ENCODE measurements around the gene CCDC102A. TPM values are rescaled to one million over a fixed set of nuclear protein-coding genes. Genes with fewer than 3 reads are reported as not detected.

CCDC102A gene
- total RNA-seq, 6 donors from 2014 or later, result 8.2 to 41.9 (median 16.5) TPM

GRCh38 chr16:57567691-57568090 lies 31.3 kb upstream of the CCDC102A start:
- TF ChIP-seq EP300 (IDR thresholded peaks at IDR 0.05) (no peak), CTCF (IDR thresholded peaks at IDR 0.05) (no peak), POLR2AphosphoS5 (IDR thresholded peaks at IDR 0.05) (no peak), POLR2A (IDR thresholded peaks at IDR 0.05) (no peak)
- H3K4me1 ChIP-seq, result no peaks in the 10 kb centered on the region
- no peak overlapping the region for H3K4me3 ChIP-seq
- 91 to 96% methylated on average over 17 to 18 of the region's 18 CpGs for WGBS, 2 donors
- ATAC-seq (ENCODE audit: low FRiP score in 2 of 2), result no peak
- no peaks in the 10 kb centered on the region for H3K27me3 ChIP-seq
- H3K36me3 ChIP-seq, result no peaks in the 10 kb centered on the region
- no peaks in the 10 kb centered on the region for H3K9me3 ChIP-seq
- peak in 1 of 2 donors; percentile 64 for DNase-seq
- no peak overlapping the region for H3K27ac ChIP-seq

DNA sequence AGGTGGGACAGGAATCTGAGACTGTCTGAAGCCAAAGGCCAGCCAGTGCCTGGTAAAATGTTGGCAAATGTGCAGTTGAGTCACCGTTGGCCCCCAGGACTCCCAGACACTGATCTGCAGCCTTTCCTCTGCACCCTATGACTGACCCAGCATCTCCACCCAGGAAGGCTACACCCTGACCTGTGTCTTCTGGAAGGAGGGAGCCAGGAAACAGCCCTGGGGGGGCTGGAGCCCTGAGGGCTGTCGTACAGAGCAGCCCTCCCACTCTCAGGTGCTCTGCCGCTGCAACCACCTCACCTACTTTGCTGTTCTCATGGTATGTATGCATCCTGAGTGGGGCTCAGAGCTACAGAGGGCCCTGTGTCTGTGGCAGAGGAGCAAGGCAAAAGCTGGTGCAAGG lies 30.1 kb upstream of the CCDC102A start:
- H3K9me3 ChIP-seq, result no peaks in the 10 kb centered on the region
- 77 to 100% methylated on average over 1 to 3 of the region's 3 CpGs for WGBS, 2 donors
- H3K36me3 ChIP-seq, result no peaks in the 10 kb centered on the region
- no peaks in the 10 kb centered on the region for H3K27me3 ChIP-seq
- no peaks in the 10 kb centered on the region for H3K4me1 ChIP-seq
- TF ChIP-seq POLR2AphosphoS5 (IDR thresholded peaks at IDR 0.05), result no peak
- TF ChIP-seq EP300 (IDR thresholded peaks at IDR 0.05), result no peak
- TF ChIP-seq POLR2A (IDR thresholded peaks at IDR 0.05), result no peak
- no peak for TF ChIP-seq CTCF (IDR thresholded peaks at IDR 0.05)
- ATAC-seq (ENCODE audit: low FRiP score in 2 of 2) (no peak), DNase-seq (no peak)
- H3K4me3 ChIP-seq, result no peak overlapping the region
- no peak overlapping the region for H3K27ac ChIP-seq

GRCh38 chr16:57565461-57565860 lies 29.1 kb upstream of the CCDC102A start:
- DNase-seq, result no peak
- Histone ChIP-seq H3K27me3 (no peaks in the 10 kb centered on the region), H3K36me3 (no peaks in the 10 kb centered on the region), H3K9me3 (peaks cover 0 to under 1% (median 0%) of the 10 kb centered on the region in 4 donors), H3K4me3 (no peak overlapping the region), H3K27ac (no peak overlapping the region), H3K4me1 (no peaks in the 10 kb centered on the region)
- 76 to 84% methylated on average over 3 of the region's 3 CpGs for WGBS, 2 donors
- TF ChIP-seq POLR2A (IDR thresholded peaks at IDR 0.05), result no peak
- no peak for ATAC-seq (ENCODE audit: low FRiP score in 2 of 2)

- ATAC-seq (ENCODE audit: low FRiP score in 2 of 2) (no peak), DNase-seq (no peak)
- no peak overlapping the region for H3K27ac ChIP-seq
- no peak for TF ChIP-seq CTCF (IDR thresholded peaks at IDR 0.05)
- TF ChIP-seq EP300 (IDR thresholded peaks at IDR 0.05), result no peak
- TF ChIP-seq POLR2A (IDR thresholded peaks at IDR 0.05), result no peak
- TF ChIP-seq POLR2AphosphoS5 (IDR thresholded peaks at IDR 0.05), result no peak
- H3K4me3 ChIP-seq, result no peak overlapping the region
- H3K36me3 ChIP-seq, result no peaks in the 10 kb centered on the region
- no peaks in the 10 kb centered on the region for H3K27me3 ChIP-seq
- peaks cover 0 to 5% (median 0%) of the 10 kb centered on the region in 4 donors for H3K9me3 ChIP-seq
- WGBS, 2 donors, result 65 to 71% methylated on average over 10 of the region's 10 CpGs
- no peaks in the 10 kb centered on the region for H3K4me1 ChIP-seq
These were observed 28.4 kb upstream of the CCDC102A start for GRCh38 chr16:57564571-57565270.

- ATAC-seq (ENCODE audit: low FRiP score in 2 of 2), result no peak
- H3K4me3 ChIP-seq, result no peak overlapping the region
- no peaks in the 10 kb centered on the region for H3K27me3 ChIP-seq
- no peak overlapping the region for H3K27ac ChIP-seq
- peaks cover 0 to 5% (median 0%) of the 10 kb centered on the region in 4 donors for H3K9me3 ChIP-seq
- H3K36me3 ChIP-seq, result no peaks in the 10 kb centered on the region
- peak in 1 of 2 donors; percentile 61 for DNase-seq
- no peaks in the 10 kb centered on the region for H3K4me1 ChIP-seq
- 64 to 86% methylated on average over 11 of the region's 12 CpGs for WGBS, 2 donors
- TF ChIP-seq POLR2A (IDR thresholded peaks at IDR 0.05) (no peak), CTCF (IDR thresholded peaks at IDR 0.05) (no peak), EP300 (IDR thresholded peaks at IDR 0.05) (no peak), POLR2AphosphoS5 (IDR thresholded peaks at IDR 0.05) (no peak)
These were observed 27.4 kb upstream of the CCDC102A start for GRCh38 chr16:57563761-57564160.

All from upper lobe of left lung (tissue), 6 donors.